ENCODE data around the gene EIF2S1. TPM values are rescaled to one million over a fixed set of nuclear protein-coding genes. Genes with fewer than 3 reads are reported as not detected.

The EIF2S1 gene
- total RNA-seq, 1 experiment from 2014 or later = 165 TPM

- Mint-ChIP-seq H3K4me1 (peaks cover 19 to 23% of the 10 kb centered on the region in 2 experiments), H3K27me3 (ENCODE audit: low read depth) (no peaks in the 10 kb centered on the region; the same call in 1 of the 2 replicates), H3K36me3 (ENCODE audit: insufficient read depth in 1 of 3, low read depth in 3 of 3) (no peaks in the 10 kb centered on the region), H3K9me3 (no peaks in the 10 kb centered on the region), H3K27ac (peak overlapping the region in 2 of 3 experiments; percentile 42 to 68; a peak in 2 of 7 replicates), H3K4me3 (no peak overlapping the region; a peak in 1 of 5 replicates)
- H3K23me2 ChIP-seq (ENCODE audit: insufficient read length, low read depth, low read length, poor library complexity, severe bottlenecking) = no peaks in the 10 kb centered on the region
- H2BK15ac ChIP-seq (ENCODE audit: low read depth, low read length) = no peak overlapping the region
- H2BK120ac ChIP-seq (ENCODE audit: low read depth, low read length, poor library complexity, severe bottlenecking) = no peak overlapping the region
- H2BK5ac ChIP-seq (ENCODE audit: insufficient read length, low read length) = no peak overlapping the region
- H4K91ac ChIP-seq (ENCODE audit: insufficient read length, low read depth, low read length) = no peak overlapping the region
- H3K9ac ChIP-seq (ENCODE audit: extremely low read depth, insufficient read length, low read length) = no peak overlapping the region
- H4K5ac ChIP-seq (ENCODE audit: insufficient read length, low read depth, low read length) = no peak overlapping the region
- no peaks in the 10 kb centered on the region for H3K79me2 ChIP-seq (ENCODE audit: insufficient read depth, low read length)
- H2AFZ ChIP-seq (ENCODE audit: low read length) = no peak overlapping the region
- no peak overlapping the region for H4K8ac ChIP-seq (replicated peaks; ENCODE audit: insufficient read length, low read depth, low read length)
- no peak overlapping the region for H3K4me2 ChIP-seq (ENCODE audit: insufficient read depth, insufficient read length, low read length)
- H3K18ac ChIP-seq (ENCODE audit: insufficient read length, low read depth, low read length) = no peak overlapping the region
- no peak overlapping the region for H3K4ac ChIP-seq (ENCODE audit: low read depth, low read length)
- H2AK5ac ChIP-seq (ENCODE audit: insufficient read length, low read length) = no peak overlapping the region
- H4K20me1 ChIP-seq (ENCODE audit: control insufficient read depth, insufficient read depth, insufficient read length) = no peaks in the 10 kb centered on the region
- WGBS (ENCODE audit: extremely low coverage, insufficient read length, low lambda C conversion rate) = no CpG with 5 or more reads among the region's 7 CpGs
- no peak overlapping the region for H3K23ac ChIP-seq (ENCODE audit: insufficient read length, low read depth, low read length)
- no peak overlapping the region for H3K14ac ChIP-seq (ENCODE audit: insufficient read depth, low read length)
- H3K56ac ChIP-seq (ENCODE audit: insufficient read length, low read depth, low read length) = no peak overlapping the region
- no peak; the same call in 2 of the 3 replicates for TF ChIP-seq CTCF (conservative IDR thresholded peaks at IDR 0.05)
- no peaks in the 10 kb centered on the region for H3K79me1 ChIP-seq (ENCODE audit: insufficient read depth, low read depth, low read length, poor library complexity, severe bottlenecking)
- DNase-seq = peak; percentile 50
- no peak overlapping the region for H2BK20ac ChIP-seq (ENCODE audit: low read depth, low read length, poor library complexity, severe bottlenecking)
- H3K9me3 ChIP-seq (ENCODE audit: control insufficient read depth, low read depth, low read length) = no peaks in the 10 kb centered on the region
- H3K27ac ChIP-seq (ENCODE audit: insufficient read length, low read depth, low read length) = no peak overlapping the region
- peaks cover 2% of the 10 kb centered on the region; the same call in 1 of the 2 replicates for H3K4me1 ChIP-seq (ENCODE audit: insufficient read depth, low read length)
- H2BK12ac ChIP-seq (ENCODE audit: insufficient read length, low read depth, low read length) = no peak overlapping the region
- no peak overlapping the region for H3T11ph ChIP-seq (ENCODE audit: low read length)
- H3K27me3 ChIP-seq (ENCODE audit: insufficient read depth, low read length) = no peaks in the 10 kb centered on the region
These were observed 68.4 kb downstream of the EIF2S1 start for GRCh38 chr14:67428501-67429031.
